GM11168 (cell line): ENCODE results near the gene PPM1D.
"Not testable (repeated sequence)": the region's sequence is repeated elsewhere in the genome, so short reads cannot be mapped to it uniquely, and the experiment has no call there.

Experiments used
- in situ Hi-C: fragments of 300-500 bp; cut with MboI; formaldehyde crosslinking; loops from one replicate; pipeline ENCODE4 v1.12.0; 2022; ENCODE audit warnings: low sequenced_read_pairs; ENCODE audit not compliant: unreplicated experiment

PPM1D gene

DNA sequence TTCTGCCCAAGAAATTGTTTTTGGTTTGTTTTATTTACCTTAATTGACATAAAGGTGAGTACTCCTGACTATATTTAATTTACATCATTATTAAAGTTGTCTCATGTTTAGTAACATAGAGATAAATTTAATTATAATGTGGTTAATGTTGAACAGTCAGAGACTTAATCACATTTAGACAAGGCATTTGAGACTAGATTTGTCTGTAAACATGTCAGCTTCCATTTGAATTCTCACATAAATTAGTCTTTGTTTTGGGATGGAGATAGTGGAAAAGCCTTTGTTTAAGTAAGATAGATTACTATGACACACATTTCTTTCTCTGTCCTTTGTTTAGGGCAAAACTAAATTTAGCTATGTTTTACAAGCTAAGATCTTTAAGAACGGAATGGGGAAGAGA is 59.2 kb downstream of the PPM1D start:
- in situ Hi-C loops, result no loop called here

DNA sequence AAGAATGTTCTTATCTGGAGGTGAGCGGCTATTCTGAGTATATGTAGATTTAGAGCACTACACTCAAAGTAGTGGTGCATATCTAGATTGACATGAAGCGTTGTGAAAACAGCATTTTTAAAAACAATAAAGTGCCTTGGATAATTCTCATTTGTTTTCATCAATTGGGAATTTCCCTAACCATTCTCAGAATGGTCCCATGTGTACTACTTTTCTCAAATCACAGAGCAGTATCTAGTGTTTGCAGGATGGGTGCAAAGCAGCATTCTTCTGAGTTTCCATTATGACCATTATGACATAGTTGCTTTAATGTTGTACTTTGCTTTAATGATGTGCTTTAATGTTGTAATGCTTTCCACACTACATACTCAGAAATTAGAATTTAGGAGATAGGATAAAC is 61.5 kb downstream of the PPM1D start:
- in situ Hi-C loops, result no loop called here

DNA sequence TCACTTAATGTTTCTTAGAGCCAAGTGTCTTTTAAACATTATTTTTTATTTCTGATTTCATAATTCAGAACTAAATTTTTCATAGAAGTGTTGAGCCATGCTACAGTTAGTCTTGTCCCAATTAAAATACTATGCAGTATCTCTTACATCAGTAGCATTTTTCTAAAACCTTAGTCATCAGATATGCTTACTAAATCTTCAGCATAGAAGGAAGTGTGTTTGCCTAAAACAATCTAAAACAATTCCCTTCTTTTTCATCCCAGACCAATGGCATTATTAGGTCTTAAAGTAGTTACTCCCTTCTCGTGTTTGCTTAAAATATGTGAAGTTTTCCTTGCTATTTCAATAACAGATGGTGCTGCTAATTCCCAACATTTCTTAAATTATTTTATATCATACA is 64.0 kb downstream of the PPM1D start:
- in situ Hi-C loops, result no loop called here

DNA sequence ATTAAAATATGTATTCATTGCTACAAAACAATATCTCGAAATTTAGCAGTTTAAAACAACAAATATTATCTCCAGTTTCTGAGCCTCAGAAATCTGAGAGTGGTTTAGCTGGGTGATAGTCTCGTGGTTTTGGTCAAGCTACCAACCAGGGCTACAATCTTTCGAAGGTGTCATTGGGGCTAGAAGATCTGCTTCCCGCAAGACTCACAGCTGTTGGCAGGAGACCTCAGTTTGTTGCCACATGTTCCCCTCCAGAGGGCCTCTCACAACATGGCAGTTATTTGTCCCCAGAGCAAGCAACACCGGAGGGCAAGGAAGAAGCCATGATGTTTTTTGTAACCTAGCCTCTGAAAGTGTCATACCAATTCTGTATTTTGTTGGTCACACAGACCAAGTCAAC is 65.6 kb downstream of the PPM1D start:
- in situ Hi-C loops, result no loop called here

DNA sequence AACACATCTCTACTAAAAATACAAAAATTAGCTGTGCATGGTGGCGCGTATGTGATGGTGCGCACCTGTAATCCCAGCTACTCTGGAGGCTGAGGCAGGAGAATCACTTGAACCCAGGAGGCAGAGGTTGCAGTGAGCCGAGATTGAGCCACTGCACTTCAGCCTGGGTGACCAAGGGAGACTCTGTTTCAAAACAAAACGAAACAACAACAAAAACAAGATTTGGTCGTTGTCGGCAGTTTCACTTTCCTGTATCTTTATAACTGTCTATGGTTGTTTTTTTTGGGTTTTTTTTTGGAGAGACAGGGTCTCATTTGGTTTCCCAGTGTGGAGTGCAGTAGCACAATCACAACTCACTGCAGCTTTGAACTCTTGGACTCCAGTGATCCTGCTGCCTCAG is 68.7 kb downstream of the PPM1D start:
- in situ Hi-C loops, result not testable (repeated sequence)

DNA sequence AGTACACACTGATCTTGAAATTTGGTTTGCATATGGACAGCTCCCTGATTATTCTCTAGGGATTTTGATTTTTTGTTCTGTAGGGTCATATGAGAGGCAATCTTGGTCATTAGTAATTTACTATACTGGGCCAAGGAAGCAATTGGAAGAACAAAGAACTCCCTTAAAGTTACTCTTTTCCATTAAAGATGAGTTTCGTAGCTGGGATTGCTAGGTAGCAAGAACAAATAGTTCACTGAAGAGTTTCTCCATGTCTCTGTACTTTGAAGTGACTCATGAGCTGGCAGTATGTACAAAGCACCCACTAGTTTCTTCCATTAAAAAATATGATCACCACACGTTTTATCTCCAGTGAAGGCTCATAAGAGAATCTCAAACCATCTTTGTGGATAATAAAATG is 71.5 kb downstream of the PPM1D start:
- in situ Hi-C loops, result no loop called here

DNA sequence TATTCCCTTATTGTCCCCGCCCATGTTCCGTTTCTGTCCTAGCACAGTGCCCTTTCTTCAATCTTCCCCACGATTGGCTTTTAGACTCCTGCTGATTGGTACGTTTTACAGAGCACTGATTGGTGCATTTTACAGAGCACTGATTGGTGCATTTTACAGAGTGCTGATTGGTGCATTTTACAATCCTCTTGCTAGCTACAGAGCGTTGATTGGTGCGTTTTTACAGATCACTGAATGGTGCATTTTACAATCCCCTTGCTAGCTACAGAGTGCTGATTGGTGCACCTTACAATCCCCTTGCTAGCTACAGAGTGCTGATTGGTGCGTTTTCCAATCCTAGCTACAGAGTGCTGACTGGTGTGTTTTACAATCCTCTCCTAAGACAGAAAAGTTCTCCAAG is 74.6 kb downstream of the PPM1D start:
- in situ Hi-C loops, result not testable (repeated sequence)

DNA sequence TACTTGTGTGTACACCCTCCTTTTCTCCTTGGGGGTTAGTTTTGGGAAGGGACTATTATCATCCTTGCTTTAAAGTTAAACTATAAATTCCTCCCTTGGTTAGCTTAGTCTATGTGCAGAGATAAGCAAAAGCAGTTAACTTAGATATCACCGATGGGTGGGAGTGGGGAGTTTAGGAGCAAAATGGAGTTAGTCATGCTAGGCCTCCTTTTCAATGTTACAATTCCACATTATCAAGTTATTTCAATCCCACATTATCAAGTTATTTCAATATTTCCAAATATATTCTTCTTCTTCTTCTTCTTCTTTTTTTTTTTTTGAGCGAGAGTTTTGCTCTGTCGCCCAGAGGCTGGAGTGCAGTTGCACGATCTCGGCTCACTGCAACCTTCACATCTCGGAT is 76.0 kb downstream of the PPM1D start:
- in situ Hi-C loops, result no loop called here

GRCh38 chr17:60676758-60677307 is 76.8 kb downstream of the PPM1D start:
- in situ Hi-C loops, result no loop called here

DNA sequence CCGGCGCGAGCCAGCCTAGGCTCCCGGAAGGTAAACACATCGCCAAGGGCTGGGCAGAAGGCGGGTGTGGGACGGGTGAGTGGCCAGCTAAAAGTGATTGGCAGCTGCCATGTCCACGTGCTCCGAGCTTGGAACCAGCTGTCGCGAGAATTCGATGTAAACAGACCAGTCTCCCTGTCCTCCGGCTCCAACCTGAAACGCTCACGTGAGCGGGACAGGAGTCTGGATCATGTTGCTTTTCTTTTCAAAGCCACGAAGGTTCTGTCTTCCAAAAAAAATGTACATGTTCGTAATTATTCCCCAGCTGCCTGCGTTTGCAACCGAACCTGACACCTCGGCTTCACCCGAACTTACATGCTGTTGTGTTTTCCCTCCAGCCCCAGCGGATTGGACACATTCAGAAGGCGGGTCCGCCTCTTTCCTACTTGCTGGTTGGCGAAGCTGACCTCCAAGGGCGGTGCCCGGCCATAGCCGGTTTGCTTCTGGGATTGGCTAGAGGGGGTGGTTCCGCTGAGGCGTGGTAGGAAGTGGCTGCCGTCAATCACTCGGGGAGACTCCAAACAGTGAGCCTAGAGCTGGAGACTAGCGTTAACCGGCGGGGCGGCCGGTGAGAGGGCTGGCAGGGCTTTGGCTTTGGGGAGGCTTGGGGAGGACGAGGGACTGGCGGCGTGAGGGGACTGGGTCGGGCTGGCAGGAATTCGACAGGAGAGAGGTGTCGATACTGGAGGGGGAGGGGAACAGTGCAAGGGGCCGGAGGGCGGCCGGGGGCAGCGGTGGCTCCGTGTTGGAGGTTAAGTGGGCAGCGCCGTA is 77.5 kb downstream of the PPM1D start, which contains the start of gene BCAS3:
Gene BCAS3, plus strand, starts transcription at position 544 of the 810 bp plus-strand sequence.
- in situ Hi-C loops, result no loop called here

- in situ Hi-C loops, result no loop called here
Measured at GRCh38 chr17:60678118-60678444, 78.1 kb downstream of the PPM1D start.

DNA sequence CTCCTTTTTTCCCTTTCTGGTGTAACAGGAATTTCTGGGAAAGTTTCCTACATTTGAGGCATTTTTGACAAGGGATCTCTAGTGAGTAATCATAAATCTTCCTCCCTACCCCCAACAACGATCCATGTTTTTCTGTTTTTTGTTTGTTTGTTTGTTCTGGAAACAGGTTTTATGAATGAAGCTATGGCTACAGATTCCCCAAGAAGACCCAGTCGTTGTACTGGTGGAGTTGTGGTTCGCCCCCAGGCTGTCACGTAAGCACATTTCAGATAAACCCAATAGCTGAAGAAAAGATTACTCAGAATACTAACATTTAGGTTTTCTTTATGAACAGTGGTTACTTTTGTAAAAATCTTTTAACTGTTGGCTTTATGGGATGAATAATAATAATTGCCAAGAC is 79.3 kb downstream of the PPM1D start:
- in situ Hi-C loops, result no loop called here

- in situ Hi-C loops, result no loop called here
Measured at GRCh38 chr17:60680754-60681153, 80.8 kb downstream of the PPM1D start.

- in situ Hi-C loops, result no loop called here
Measured at GRCh38 chr17:60685437-60685836, 85.4 kb downstream of the PPM1D start.

DNA sequence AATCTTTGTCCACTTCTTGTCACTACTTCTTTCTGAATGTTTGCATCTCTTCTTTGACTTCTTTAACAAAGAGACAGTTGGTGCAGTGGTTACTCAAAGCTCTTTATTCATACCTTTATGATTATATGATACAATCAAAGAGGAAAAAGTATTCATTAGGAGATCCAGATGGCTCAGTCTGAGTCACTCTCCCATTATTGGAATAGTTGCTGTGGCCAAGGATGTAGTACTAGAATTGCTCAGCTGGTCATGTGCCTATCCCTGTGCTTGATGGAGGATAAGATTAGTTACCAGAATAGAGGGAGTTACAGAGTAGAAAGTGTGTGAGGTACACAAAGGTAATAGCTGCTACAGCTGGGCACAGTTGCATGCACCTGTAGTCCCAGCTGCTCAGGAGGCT is 96.0 kb downstream of the PPM1D start:
- in situ Hi-C loops, result no loop called here

- in situ Hi-C loops, result no loop called here
Measured at GRCh38 chr17:60699090-60699489, 99.1 kb downstream of the PPM1D start.

- in situ Hi-C loops, result loop anchor here (25.0 kb wide), 1 partner anchor 683 kb away; the partner anchor contains the start of gene TBX2
Measured at GRCh38 chr17:60704170-60704569, 104.2 kb downstream of the PPM1D start.

GRCh38 chr17:60712675-60713074 is 112.7 kb downstream of the PPM1D start:
- in situ Hi-C loops, result loop anchor here (25.0 kb wide), 1 partner anchor 675 kb away; the partner anchor contains the start of gene TBX2

GRCh38 chr17:60713608-60714007 is 113.6 kb downstream of the PPM1D start:
- in situ Hi-C loops, result loop anchor here (25.0 kb wide), 1 partner anchor 674 kb away; the partner anchor contains the start of gene TBX2
